ENCODE measurements around the gene ITLN1.

Gene ITLN1

GRCh38 chr1:160853754-160854153 is 31.2 kb downstream of the ITLN1 start:
- no peak for DNase-seq

GRCh38 chr1:160853014-160853413 is 32.0 kb downstream of the ITLN1 start:
- DNase-seq, result no peak

GRCh38 chr1:160850993-160851392 is 34.0 kb downstream of the ITLN1 start:
- DNase-seq, result no peak

- DNase-seq, result no peak
Observed at GRCh38 chr1:160850541-160850940, 34.4 kb downstream of the ITLN1 start.

GRCh38 chr1:160846281-160846680 is 38.7 kb downstream of the ITLN1 start:
- DNase-seq, result no peak

GRCh38 chr1:160844447-160845232 is 40.3 kb downstream of the ITLN1 start:
- DNase-seq, result no peak

GRCh38 chr1:160841079-160841478 is 43.9 kb downstream of the ITLN1 start:
- DNase-seq, result no peak

- DNase-seq, result no peak
Observed at GRCh38 chr1:160839746-160840145, 45.2 kb downstream of the ITLN1 start.

GRCh38 chr1:160838888-160839287 is 46.1 kb downstream of the ITLN1 start:
- no peak for DNase-seq

- DNase-seq, result peak; percentile 68
Observed at GRCh38 chr1:160837558-160838205, 47.3 kb downstream of the ITLN1 start.

GRCh38 chr1:160836981-160837557 is 47.9 kb downstream of the ITLN1 start:
- no peak for DNase-seq

GRCh38 chr1:160836561-160836960 is 48.4 kb downstream of the ITLN1 start:
- DNase-seq, result no peak

GRCh38 chr1:160835751-160836150 is 49.2 kb downstream of the ITLN1 start:
- no peak for DNase-seq

GRCh38 chr1:160834945-160835565 is 49.9 kb downstream of the ITLN1 start:
- DNase-seq, result peak; percentile 79

- DNase-seq, result peak; percentile 85
Observed at GRCh38 chr1:160830321-160831153, 54.4 kb downstream of the ITLN1 start.

GRCh38 chr1:160829766-160830165 is 55.2 kb downstream of the ITLN1 start:
- no peak for DNase-seq

- DNase-seq, result no peak
Observed at GRCh38 chr1:160827418-160827817, 57.6 kb downstream of the ITLN1 start.

GRCh38 chr1:160826546-160826945 is 58.4 kb downstream of the ITLN1 start:
- no peak for DNase-seq
